Prostate gland (tissue), 2 donors: ENCODE results near the gene CCBE1.

ENCODE experiments used
- CTCF ChIP-seq, 4 experiments: fragments of 200-600 bp in 2 of 4; fragments of 450-650 bp in 2 of 4; sonication (generic) in 2 of 4; IDR thresholded peaks; 1 replicate in 3 of 4; 2 replicates in 1 of 4; pipeline ENCODE4 v1.5.1; 2016 to 2019; ENCODE audit warnings: antibody characterized with exemption in 4 of 4, mild to moderate bottlenecking in 2 of 4, moderate library complexity in 2 of 4
- POLR2A ChIP-seq: fragments of 450-650 bp; IDR thresholded peaks from one replicate; pipeline ENCODE4 v1.6.1; 2016; ENCODE audit warnings: antibody characterized with exemption, mild to moderate bottlenecking

GRCh38 chr18:59660366-59660765, 36.9 kb downstream of the CCBE1 start:
- TF ChIP-seq CTCF (IDR thresholded peaks at IDR 0.05) (no peak), POLR2A (no peak)
